Smooth muscle cell (in vitro differentiated cells): ENCODE data around the gene CTNNA2. TPM values are rescaled to one million over a fixed set of nuclear protein-coding genes. Genes with fewer than 3 reads are reported as not detected.
A peak's percentile ranks its signal among the peaks of the same experiment; 100 is the strongest.

Experiments used
- DNase-seq: peaks from one replicate; lab custom pipeline; 2025; ENCODE audit not compliant: unreplicated experiment; lab: John Stamatoyannopoulos, UW
- H2AFZ ChIP-seq: fragments of 200-600 bp; sonication (generic); 2 replicates; pipeline ENCODE4 v1.6.0; 2016; ENCODE audit warnings: antibody characterized with exemption, low read depth, mild to moderate bottlenecking
- H3F3A ChIP-seq: fragments of 200-600 bp; sonication (generic); 2 replicates; pipeline ENCODE4 v1.6.0; 2017; ENCODE audit warnings: antibody characterized with exemption, low read depth
- H3K27ac ChIP-seq: fragments of 200-600 bp; sonication (generic); 2 replicates; pipeline ENCODE4 v1.5.1; 2016; ENCODE audit warnings: low read depth, mild to moderate bottlenecking
- H3K27me3 ChIP-seq: fragments of 200-600 bp; sonication (generic); 2 replicates; pipeline ENCODE4 v1.6.1; 2016; ENCODE audit warnings: low read depth, mild to moderate bottlenecking
- H3K36me3 ChIP-seq: fragments of 200-600 bp; sonication (generic); 2 replicates; pipeline ENCODE4 v1.5.1; 2016; ENCODE audit warnings: low read depth
- H3K4me1 ChIP-seq: fragments of 200-600 bp; sonication (generic); 2 replicates; pipeline ENCODE4 v1.5.1; 2016; ENCODE audit warnings: low read depth
- H3K4me2 ChIP-seq: fragments of 200-600 bp; sonication (generic); 2 replicates; pipeline ENCODE4 v1.6.0; 2016; ENCODE audit warnings: mild to moderate bottlenecking
- H3K4me3 ChIP-seq: fragments of 200-600 bp; sonication (generic); 2 replicates; pipeline ENCODE4 v1.5.1; 2016; ENCODE audit warnings: mild to moderate bottlenecking
- H3K79me2 ChIP-seq: fragments of 200-600 bp; sonication (generic); 2 replicates; pipeline ENCODE4 v1.6.0; 2016; ENCODE audit warnings: low read depth, mild to moderate bottlenecking
- H3K9ac ChIP-seq: fragments of 200-600 bp; sonication (generic); 2 replicates; pipeline ENCODE4 v1.6.0; 2016; ENCODE audit warnings: low read depth
- H3K9me3 ChIP-seq: fragments of 200-600 bp; sonication (generic); replicated peaks from 2 replicates; pipeline ENCODE4 v1.5.1; 2016; ENCODE audit warnings: low read depth
- H4K20me1 ChIP-seq: fragments of 200-600 bp; sonication (generic); 2 replicates; pipeline ENCODE4 v1.6.0; 2016; ENCODE audit warnings: low read depth
- CTCF ChIP-seq: fragments of 200-600 bp; sonication (generic); IDR thresholded peaks from 2 replicates; pipeline ENCODE4 v1.5.1; 2017; ENCODE audit warnings: borderline replicate concordance, mild to moderate bottlenecking, antibody characterized with exemption; ENCODE audit not compliant: insufficient read depth, poor library complexity, severe bottlenecking
- WGBS: methylation state at CpG from one replicate; pipeline ENCODE4 v1.1.7; 2016; ENCODE audit warnings: low lambda C conversion rate; 5-methylcytosine and 5-hydroxymethylcytosine counted together
- polyA plus RNA-seq: library from polyadenylated mRNA; unstranded; fragments of >200 nt; fragmentation: Nextera tagmentation; extraction: Ambion mirVana; gene quantifications from 2 replicates; pipeline ENCODE4 v1.2.1, GENCODE V29; 2016
- total RNA-seq: library from RNA; depleted of rRNA; stranded (reverse); fragments of >200 nt; gene quantifications from 2 replicates; pipeline ENCODE4 v1.2.3, GENCODE V29; 2014

CTNNA2 gene
- total and polyA plus RNA-seq, 2 experiments from 2014 or later: not detected

GRCh38 chr2:79981316-79981715 lies 468.5 kb downstream of the CTNNA2 start:
- H3K27ac ChIP-seq: no peak overlapping the region
- 88% methylated on average over 3 of the region's 3 CpGs for WGBS
- H4K20me1 ChIP-seq: no peaks in the 10 kb centered on the region
- no peaks in the 10 kb centered on the region for H3K4me1 ChIP-seq
- H3K27me3 ChIP-seq: no peaks in the 10 kb centered on the region
- no peaks in the 10 kb centered on the region for H3K79me2 ChIP-seq
- no peak overlapping the region for H3K4me2 ChIP-seq
- DNase-seq: no peak
- H3K9ac ChIP-seq: no peak overlapping the region
- no peak for TF ChIP-seq CTCF
- no peaks in the 10 kb centered on the region for H3K9me3 ChIP-seq
- no peak overlapping the region for H3K4me3 ChIP-seq
- H2AFZ ChIP-seq: no peak overlapping the region
- no peaks in the 10 kb centered on the region for H3F3A ChIP-seq
- H3K36me3 ChIP-seq: no peaks in the 10 kb centered on the region

DNA sequence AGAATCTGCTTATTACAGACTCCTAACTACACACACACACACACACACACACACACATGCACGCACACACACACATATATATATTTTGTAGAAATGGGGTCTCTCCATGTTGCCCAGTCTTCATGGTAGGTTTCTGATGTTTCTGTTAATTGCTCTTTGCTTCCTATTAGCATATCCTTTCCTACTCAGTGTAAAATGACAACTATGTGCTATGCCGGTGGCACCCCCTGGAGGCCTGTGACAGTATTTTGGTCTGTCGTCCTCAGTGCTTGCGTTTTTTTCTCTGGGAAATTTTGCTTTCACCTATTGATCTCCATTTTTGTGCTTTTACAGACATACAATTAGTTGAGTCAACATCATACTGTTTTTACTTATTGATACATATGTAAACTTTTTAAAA lies 469.6 kb downstream of the CTNNA2 start:
- H3K79me2 ChIP-seq: no peaks in the 10 kb centered on the region
- TF ChIP-seq CTCF: peak; percentile 46
- no peaks in the 10 kb centered on the region for H4K20me1 ChIP-seq
- H3K4me1 ChIP-seq: no peaks in the 10 kb centered on the region
- H3K9ac ChIP-seq: no peak overlapping the region
- 57% methylated on average over 4 of the region's 4 CpGs for WGBS
- no peak for DNase-seq
- no peak overlapping the region for H2AFZ ChIP-seq
- no peaks in the 10 kb centered on the region for H3K9me3 ChIP-seq
- no peak overlapping the region for H3K27ac ChIP-seq
- H3K36me3 ChIP-seq: no peaks in the 10 kb centered on the region
- no peaks in the 10 kb centered on the region for H3K27me3 ChIP-seq
- H3K4me3 ChIP-seq: no peak overlapping the region
- H3F3A ChIP-seq: no peaks in the 10 kb centered on the region
- no peak overlapping the region for H3K4me2 ChIP-seq

- no peak overlapping the region for H2AFZ ChIP-seq
- no peaks in the 10 kb centered on the region for H3K36me3 ChIP-seq
- no peaks in the 10 kb centered on the region for H4K20me1 ChIP-seq
- H3K27me3 ChIP-seq: no peaks in the 10 kb centered on the region
- no peak for TF ChIP-seq CTCF
- no peaks in the 10 kb centered on the region for H3K79me2 ChIP-seq
- H3K9ac ChIP-seq: no peak overlapping the region
- H3K4me2 ChIP-seq: no peak overlapping the region
- no peak for DNase-seq
- no peak overlapping the region for H3K4me3 ChIP-seq
- H3K9me3 ChIP-seq: no peaks in the 10 kb centered on the region
- WGBS: 80% methylated on average over 1 of the region's 1 CpG
- no peaks in the 10 kb centered on the region for H3F3A ChIP-seq
- H3K27ac ChIP-seq: no peak overlapping the region
- H3K4me1 ChIP-seq: no peaks in the 10 kb centered on the region
These were observed 471.6 kb downstream of the CTNNA2 start for GRCh38 chr2:79984476-79984875.

- no peak for DNase-seq
- Histone ChIP-seq H3K4me2 (no peak overlapping the region), H3K79me2 (no peaks in the 10 kb centered on the region), H3K4me1 (no peaks in the 10 kb centered on the region), H3K36me3 (no peaks in the 10 kb centered on the region), H3K27ac (no peak overlapping the region), H4K20me1 (no peaks in the 10 kb centered on the region), H3K4me3 (no peak overlapping the region), H3K9me3 (no peaks in the 10 kb centered on the region), H3F3A (no peaks in the 10 kb centered on the region), H2AFZ (no peak overlapping the region), H3K9ac (no peak overlapping the region), H3K27me3 (no peaks in the 10 kb centered on the region)
- 97% methylated on average over 3 of the region's 3 CpGs for WGBS
- no peak for TF ChIP-seq CTCF
These were observed 472.3 kb downstream of the CTNNA2 start for GRCh38 chr2:79985145-79985544.
